ENCODE results near the gene DUSP1. TPM values are rescaled to one million over a fixed set of nuclear protein-coding genes. Genes with fewer than 3 reads are reported as not detected.
A peak's percentile ranks its signal among the peaks of the same experiment; 100 is the strongest.

The DUSP1 gene
- total and polyA plus RNA-seq, 8 donors = 76.4 to 690 (median 288) TPM

GRCh38 chr5:172733131-172733973 lies 37.6 kb downstream of the DUSP1 start:
- H3K4me3 ChIP-seq = no peak overlapping the region
- peaks cover 24 to 51% (median 35%) of the 10 kb centered on the region in 4 donors for H3K4me1 ChIP-seq
- peak; percentile 69 to 94 for DNase-seq
- intact Hi-C loops (cut with DNase I; ENCODE audit: low total_unique reads) = no loop called here
- H3K27ac ChIP-seq = peak overlapping the region; percentile 67 to 93 (median 91)
- TF ChIP-seq POLR2AphosphoS5 (IDR thresholded peaks at IDR 0.05) (peak; percentile 38 to 73 (median 60)), EP300 (IDR thresholded peaks at IDR 0.05) (no peak), CTCF (IDR thresholded peaks at IDR 0.05) (peak in 2 of 7 experiments; percentile 10 to 11), POLR2A (IDR thresholded peaks at IDR 0.05) (no peak)
- H3K36me3 ChIP-seq = no peaks in the 10 kb centered on the region
- H3K9me3 ChIP-seq = no peaks in the 10 kb centered on the region
- no peaks in the 10 kb centered on the region for H3K27me3 ChIP-seq
- 20 to 37% (median 31%) methylated on average over 12 to 17 of the region's 17 CpGs for WGBS, 5 donors

GRCh38 chr5:172732201-172732865 lies 38.7 kb downstream of the DUSP1 start:
- Histone ChIP-seq H3K9me3 (no peaks in the 10 kb centered on the region), H3K27ac (peak overlapping the region; percentile 67 to 93 (median 91)), H3K4me1 (peaks cover 24 to 51% (median 35%) of the 10 kb centered on the region in 4 donors), H3K4me3 (no peak overlapping the region), H3K27me3 (no peaks in the 10 kb centered on the region), H3K36me3 (no peaks in the 10 kb centered on the region)
- TF ChIP-seq POLR2AphosphoS5 (IDR thresholded peaks at IDR 0.05) = no peak
- intact Hi-C loops (cut with DNase I; ENCODE audit: low total_unique reads) = no loop called here
- DNase-seq = no peak
- WGBS, 5 donors = 84 to 92% (median 89%) methylated on average over 5 to 14 of the region's 14 CpGs

- Histone ChIP-seq H3K36me3 (no peaks in the 10 kb centered on the region), H3K27ac (peak overlapping the region in 4 of 5 donors; percentile 88 to 93 (median 91)), H3K9me3 (no peaks in the 10 kb centered on the region), H3K27me3 (no peaks in the 10 kb centered on the region), H3K4me1 (peaks cover 24 to 48% (median 34%) of the 10 kb centered on the region in 4 donors), H3K4me3 (no peak overlapping the region)
- intact Hi-C loops (cut with DNase I; ENCODE audit: low total_unique reads) = no loop called here
- no peak for DNase-seq
- WGBS, 5 donors = 69 to 78% (median 71%) methylated on average over 9 of the region's 9 CpGs
- TF ChIP-seq POLR2AphosphoS5 (IDR thresholded peaks at IDR 0.05) (no peak), EP300 (IDR thresholded peaks at IDR 0.05) (no peak), POLR2A (IDR thresholded peaks at IDR 0.05) (no peak), CTCF (IDR thresholded peaks at IDR 0.05) (no peak)
Measured at GRCh38 chr5:172731680-172732074, 39.3 kb downstream of the DUSP1 start.

- H3K36me3 ChIP-seq = no peaks in the 10 kb centered on the region
- intact Hi-C loops (cut with DNase I; ENCODE audit: low total_unique reads) = no loop called here
- H3K9me3 ChIP-seq = no peaks in the 10 kb centered on the region
- WGBS, 5 donors = 65 to 84% (median 69%) methylated on average over 16 of the region's 16 CpGs
- peaks cover 24 to 42% (median 29%) of the 10 kb centered on the region in 4 donors for H3K4me1 ChIP-seq
- peak; percentile 83 to 84 for DNase-seq
- H3K27me3 ChIP-seq = no peaks in the 10 kb centered on the region
- TF ChIP-seq CTCF (IDR thresholded peaks at IDR 0.05) (no peak), POLR2AphosphoS5 (IDR thresholded peaks at IDR 0.05) (peak in 2 of 3 donors; percentile 56 to 67)
- peak overlapping the region in 4 of 5 donors; percentile 88 to 93 (median 91) for H3K27ac ChIP-seq
- no peak overlapping the region for H3K4me3 ChIP-seq
Measured at GRCh38 chr5:172730981-172731679, 39.9 kb downstream of the DUSP1 start.
